ENCODE measurements around the gene CDC42BPB.

DNA sequence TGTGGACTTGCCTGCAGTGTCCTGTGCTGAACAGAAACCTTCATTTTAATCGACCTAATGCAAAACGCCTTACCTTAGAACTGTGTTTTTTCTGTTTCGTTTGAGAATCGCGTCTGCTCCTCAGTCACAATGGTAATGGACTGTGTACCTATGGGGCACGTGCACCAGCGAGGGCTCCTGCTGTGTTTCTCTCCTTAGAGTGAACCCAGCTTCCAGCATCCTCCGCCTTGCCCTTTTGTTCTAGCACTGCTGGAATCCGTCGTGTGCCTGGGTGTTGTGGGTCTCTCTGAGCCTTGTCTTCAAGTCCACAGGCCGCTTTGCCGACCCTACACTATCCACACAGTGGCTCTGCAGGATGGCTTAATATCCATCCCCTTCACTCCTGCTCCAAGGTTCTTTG, 131.2 kb downstream of the CDC42BPB start:
- TF ChIP-seq, protein P1, sequence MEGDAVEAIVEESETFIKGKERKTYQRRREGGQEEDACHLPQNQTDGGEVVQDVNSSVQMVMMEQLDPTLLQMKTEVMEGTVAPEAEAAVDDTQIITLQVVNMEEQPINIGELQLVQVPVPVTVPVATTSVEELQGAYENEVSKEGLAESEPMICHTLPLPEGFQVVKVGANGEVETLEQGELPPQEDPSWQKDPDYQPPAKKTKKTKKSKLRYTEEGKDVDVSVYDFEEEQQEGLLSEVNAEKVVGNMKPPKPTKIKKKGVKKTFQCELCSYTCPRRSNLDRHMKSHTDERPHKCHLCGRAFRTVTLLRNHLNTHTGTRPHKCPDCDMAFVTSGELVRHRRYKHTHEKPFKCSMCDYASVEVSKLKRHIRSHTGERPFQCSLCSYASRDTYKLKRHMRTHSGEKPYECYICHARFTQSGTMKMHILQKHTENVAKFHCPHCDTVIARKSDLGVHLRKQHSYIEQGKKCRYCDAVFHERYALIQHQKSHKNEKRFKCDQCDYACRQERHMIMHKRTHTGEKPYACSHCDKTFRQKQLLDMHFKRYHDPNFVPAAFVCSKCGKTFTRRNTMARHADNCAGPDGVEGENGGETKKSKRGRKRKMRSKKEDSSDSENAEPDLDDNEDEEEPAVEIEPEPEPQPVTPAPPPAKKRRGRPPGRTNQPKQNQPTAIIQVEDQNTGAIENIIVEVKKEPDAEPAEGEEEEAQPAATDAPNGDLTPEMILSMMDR (conservative IDR thresholded peaks at IDR 0.05; ENCODE audit: low read depth, low read length): no peak
- TF ChIP-seq, protein P2, sequence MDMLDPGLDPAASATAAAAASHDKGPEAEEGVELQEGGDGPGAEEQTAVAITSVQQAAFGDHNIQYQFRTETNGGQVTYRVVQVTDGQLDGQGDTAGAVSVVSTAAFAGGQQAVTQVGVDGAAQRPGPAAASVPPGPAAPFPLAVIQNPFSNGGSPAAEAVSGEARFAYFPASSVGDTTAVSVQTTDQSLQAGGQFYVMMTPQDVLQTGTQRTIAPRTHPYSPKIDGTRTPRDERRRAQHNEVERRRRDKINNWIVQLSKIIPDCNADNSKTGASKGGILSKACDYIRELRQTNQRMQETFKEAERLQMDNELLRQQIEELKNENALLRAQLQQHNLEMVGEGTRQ (IDR thresholded peaks at IDR 0.05; ENCODE audit: low read depth, low read length): no peak
- TF ChIP-seq MXI1 (IDR thresholded peaks at IDR 0.05; ENCODE audit: borderline replicate concordance, low read depth, low read length): no peak
- no peak for TF ChIP-seq POLR2A (IDR thresholded peaks at IDR 0.05; ENCODE audit: low read depth, low read length)
- TF ChIP-seq SMC3 (IDR thresholded peaks at IDR 0.05; ENCODE audit: low read depth, low read length): no peak
- no peak for TF ChIP-seq RAD21 (IDR thresholded peaks at IDR 0.05; ENCODE audit: low read length)
